ENCODE results near the gene THRB.

THRB gene

DNA sequence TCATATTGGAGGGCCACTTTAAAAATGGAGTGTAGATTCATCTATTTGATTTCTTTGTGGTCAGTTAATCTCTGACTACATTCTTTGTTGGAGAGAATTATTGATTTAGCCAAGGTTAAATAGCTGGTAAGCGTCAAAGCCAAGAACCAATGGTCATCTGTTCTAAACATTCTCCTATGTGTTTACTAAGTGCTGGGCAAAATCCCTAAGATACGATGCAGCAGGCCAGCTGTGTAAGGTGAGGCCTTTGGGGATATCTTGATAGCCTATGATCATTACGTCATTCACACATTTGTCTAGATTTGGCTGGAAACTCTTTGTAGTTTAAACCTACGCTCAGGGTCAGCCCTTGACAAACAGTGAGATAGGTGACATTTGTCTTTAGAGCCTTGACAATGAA, 313.4 kb downstream of the THRB start:
- Histone ChIP-seq H3K4me1 (ENCODE audit: control insufficient read depth, insufficient read depth, low read length) (no peaks in the 10 kb centered on the region), H3K4me3 (ENCODE audit: low read depth, low read length) (no peak overlapping the region), H3K27ac (ENCODE audit: extremely low read depth, low read depth, low read length) (no peak overlapping the region), H3K36me3 (ENCODE audit: control insufficient read depth in 2 of 2, insufficient read depth in 1 of 2, low read length in 2 of 2) (no peaks in the 10 kb centered on the region), H3K9me3 (ENCODE audit: control insufficient read depth, insufficient read depth, low read depth, low read length) (no peaks in the 10 kb centered on the region)
- ChIA-PET CTCF (interaction anchor here (1.1 kb wide), 1 partner anchor 93 kb away, joined by 4 read pairs; no protein-coding TSS in a partner anchor), POLR2A (no interaction called here)
- TF ChIP-seq ZNF791 (tag by site-specific recombination; IDR thresholded peaks at IDR 0.05) (no peak), SP3 (tag by site-specific recombination; IDR thresholded peaks at IDR 0.05) (no peak), SCRT1 (tag by site-specific recombination; IDR thresholded peaks at IDR 0.05; ENCODE audit: borderline replicate concordance) (no peak), ZNF214 (tag by site-specific recombination; IDR thresholded peaks at IDR 0.05; ENCODE audit: borderline replicate concordance) (no peak), ZNF416 (tag by site-specific recombination; IDR thresholded peaks at IDR 0.05) (no peak), ZNF2 (tag by site-specific recombination; IDR thresholded peaks at IDR 0.05) (no peak), ZBTB8A (tag by site-specific recombination; IDR thresholded peaks at IDR 0.05) (no peak)
- TF ChIP-seq, protein P1, sequence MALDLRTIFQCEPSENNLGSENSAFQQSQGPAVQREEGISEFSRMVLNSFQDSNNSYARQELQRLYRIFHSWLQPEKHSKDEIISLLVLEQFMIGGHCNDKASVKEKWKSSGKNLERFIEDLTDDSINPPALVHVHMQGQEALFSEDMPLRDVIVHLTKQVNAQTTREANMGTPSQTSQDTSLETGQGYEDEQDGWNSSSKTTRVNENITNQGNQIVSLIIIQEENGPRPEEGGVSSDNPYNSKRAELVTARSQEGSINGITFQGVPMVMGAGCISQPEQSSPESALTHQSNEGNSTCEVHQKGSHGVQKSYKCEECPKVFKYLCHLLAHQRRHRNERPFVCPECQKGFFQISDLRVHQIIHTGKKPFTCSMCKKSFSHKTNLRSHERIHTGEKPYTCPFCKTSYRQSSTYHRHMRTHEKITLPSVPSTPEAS (tag by site-specific recombination; IDR thresholded peaks at IDR 0.05) = no peak

DNA sequence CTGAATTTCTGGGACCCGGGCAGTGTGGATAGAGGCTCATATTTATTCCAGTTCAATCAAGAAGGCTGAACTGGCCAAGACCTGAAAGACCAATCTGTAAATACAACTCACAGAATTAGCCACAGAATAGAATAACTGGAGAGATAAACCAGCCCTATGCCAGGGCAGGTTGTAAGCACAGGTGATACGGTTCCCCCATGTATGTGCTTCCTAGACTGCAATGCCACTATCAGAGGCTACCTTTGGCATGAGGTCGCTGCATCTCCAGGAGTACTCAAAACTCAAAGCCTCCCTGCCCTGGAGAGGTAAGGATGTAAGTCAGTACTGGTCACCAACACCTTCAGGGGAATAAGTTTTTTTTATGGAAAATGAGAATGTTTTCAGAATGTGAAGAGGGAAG, 314.0 kb downstream of the THRB start:
- Histone ChIP-seq H3K36me3 (ENCODE audit: control insufficient read depth in 2 of 2, insufficient read depth in 1 of 2, low read length in 2 of 2) (no peaks in the 10 kb centered on the region), H3K4me1 (ENCODE audit: control insufficient read depth, insufficient read depth, low read length) (no peaks in the 10 kb centered on the region), H3K9me3 (ENCODE audit: control insufficient read depth, insufficient read depth, low read depth, low read length) (no peaks in the 10 kb centered on the region), H3K27ac (ENCODE audit: extremely low read depth, low read depth, low read length) (no peak overlapping the region), H3K4me3 (ENCODE audit: low read depth, low read length) (no peak overlapping the region)
- CTCF ChIA-PET = no interaction called here
- TF ChIP-seq FEZF1 (tag by site-specific recombination; IDR thresholded peaks at IDR 0.05) (no peak), ZNF391 (tag by site-specific recombination; IDR thresholded peaks at IDR 0.05; ENCODE audit: borderline replicate concordance, low read depth) (no peak), ZNF2 (tag by site-specific recombination; IDR thresholded peaks at IDR 0.05) (no peak)
- POLR2A ChIA-PET = no interaction called here

DNA sequence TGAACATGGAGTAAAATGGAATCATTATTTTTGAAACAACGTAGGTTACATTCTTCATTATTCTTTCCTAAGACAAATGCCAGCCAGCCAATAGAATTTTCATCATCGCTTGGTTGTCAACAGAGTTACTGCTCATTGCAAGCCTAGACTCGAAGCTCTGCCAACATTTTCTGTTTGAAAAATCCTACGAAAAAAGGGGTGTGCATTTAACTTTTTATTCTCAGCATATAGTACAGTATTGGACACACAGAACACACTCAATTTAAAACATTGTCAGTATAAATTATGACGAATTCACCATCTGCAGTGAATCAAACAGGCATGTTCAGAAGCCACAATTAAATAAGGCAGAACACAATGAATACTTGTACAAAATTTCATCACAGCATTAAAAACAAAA, 317.4 kb downstream of the THRB start:
- POLR2A ChIA-PET = no interaction called here
- Histone ChIP-seq H3K4me1 (ENCODE audit: control insufficient read depth, insufficient read depth, low read length) (no peaks in the 10 kb centered on the region), H3K9me3 (ENCODE audit: control insufficient read depth, insufficient read depth, low read depth, low read length) (no peaks in the 10 kb centered on the region), H3K27ac (ENCODE audit: extremely low read depth, low read depth, low read length) (no peak overlapping the region), H3K4me3 (ENCODE audit: low read depth, low read length) (no peak overlapping the region), H3K36me3 (ENCODE audit: control insufficient read depth in 2 of 2, insufficient read depth in 1 of 2, low read length in 2 of 2) (no peaks in the 10 kb centered on the region)
- CTCF ChIA-PET = no interaction called here
- TF ChIP-seq ZNF239 (tag by site-specific recombination; IDR thresholded peaks at IDR 0.05) (no peak), OVOL3 (tag by site-specific recombination; IDR thresholded peaks at IDR 0.05) (no peak), REST (tag by site-specific recombination; IDR thresholded peaks at IDR 0.05) (no peak)

GRCh38 chr3:24174614-24175013, 320.0 kb downstream of the THRB start:
- CTCF ChIA-PET = no interaction called here
- TF ChIP-seq ZNF211 (tag by site-specific recombination; IDR thresholded peaks at IDR 0.05; ENCODE audit: low read depth) (no peak), EGR2 (tag by site-specific recombination; IDR thresholded peaks at IDR 0.05; ENCODE audit: low read depth) (no peak), TCF7L2 (IDR thresholded peaks at IDR 0.05; ENCODE audit: borderline replicate concordance, low read depth, low read length) (no peak), ZNF660 (tag by site-specific recombination; IDR thresholded peaks at IDR 0.05) (no peak), ZNF558 (tag by site-specific recombination; IDR thresholded peaks at IDR 0.05) (no peak), ZEB2 (tag by site-specific recombination; IDR thresholded peaks at IDR 0.05) (no peak), ZNF596 (tag by site-specific recombination; IDR thresholded peaks at IDR 0.05) (no peak), ZNF184 (tag by site-specific recombination; IDR thresholded peaks at IDR 0.05) (no peak), ZFP69B (tag by site-specific recombination; IDR thresholded peaks at IDR 0.05) (no peak)
- H3K27ac ChIP-seq (ENCODE audit: extremely low read depth, low read depth, low read length) = no peak overlapping the region
- H3K4me3 ChIP-seq (ENCODE audit: low read depth, low read length) = no peak overlapping the region
- H3K4me1 ChIP-seq (ENCODE audit: control insufficient read depth, insufficient read depth, low read length) = no peaks in the 10 kb centered on the region
- no peaks in the 10 kb centered on the region for H3K36me3 ChIP-seq (ENCODE audit: control insufficient read depth in 2 of 2, insufficient read depth in 1 of 2, low read length in 2 of 2)
- no peaks in the 10 kb centered on the region for H3K9me3 ChIP-seq (ENCODE audit: control insufficient read depth, insufficient read depth, low read depth, low read length)
- POLR2A ChIA-PET = no interaction called here
